Measurements from ENCODE around the gene C1orf210.

Gene C1orf210

DNA sequence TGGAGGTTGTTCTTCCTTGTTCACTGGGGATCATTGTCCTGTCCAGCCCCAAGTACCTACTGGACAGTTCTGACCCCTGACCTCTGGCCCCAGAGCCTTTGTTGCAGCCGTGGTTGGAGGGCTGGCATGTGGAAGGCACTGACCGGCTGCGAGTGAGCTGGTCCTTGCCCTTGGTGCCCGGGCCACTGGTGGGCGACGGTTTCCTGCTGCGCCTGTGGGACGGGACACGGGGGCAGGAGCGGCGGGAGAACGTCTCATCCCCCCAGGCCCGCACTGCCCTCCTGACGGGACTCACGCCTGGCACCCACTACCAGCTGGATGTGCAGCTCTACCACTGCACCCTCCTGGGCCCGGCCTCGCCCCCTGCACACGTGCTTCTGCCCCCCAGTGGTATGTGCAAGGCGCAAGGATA, 26.8 kb upstream of the C1orf210 start:
- DNase-seq (ENCODE audit: low read depth) = no peak
- TF ChIP-seq, protein P1, sequence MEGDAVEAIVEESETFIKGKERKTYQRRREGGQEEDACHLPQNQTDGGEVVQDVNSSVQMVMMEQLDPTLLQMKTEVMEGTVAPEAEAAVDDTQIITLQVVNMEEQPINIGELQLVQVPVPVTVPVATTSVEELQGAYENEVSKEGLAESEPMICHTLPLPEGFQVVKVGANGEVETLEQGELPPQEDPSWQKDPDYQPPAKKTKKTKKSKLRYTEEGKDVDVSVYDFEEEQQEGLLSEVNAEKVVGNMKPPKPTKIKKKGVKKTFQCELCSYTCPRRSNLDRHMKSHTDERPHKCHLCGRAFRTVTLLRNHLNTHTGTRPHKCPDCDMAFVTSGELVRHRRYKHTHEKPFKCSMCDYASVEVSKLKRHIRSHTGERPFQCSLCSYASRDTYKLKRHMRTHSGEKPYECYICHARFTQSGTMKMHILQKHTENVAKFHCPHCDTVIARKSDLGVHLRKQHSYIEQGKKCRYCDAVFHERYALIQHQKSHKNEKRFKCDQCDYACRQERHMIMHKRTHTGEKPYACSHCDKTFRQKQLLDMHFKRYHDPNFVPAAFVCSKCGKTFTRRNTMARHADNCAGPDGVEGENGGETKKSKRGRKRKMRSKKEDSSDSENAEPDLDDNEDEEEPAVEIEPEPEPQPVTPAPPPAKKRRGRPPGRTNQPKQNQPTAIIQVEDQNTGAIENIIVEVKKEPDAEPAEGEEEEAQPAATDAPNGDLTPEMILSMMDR (IDR thresholded peaks at IDR 0.05; ENCODE audit: control insufficient read depth, extremely low read depth, insufficient read depth) = no peak
- no peak overlapping the region for H3K4me3 ChIP-seq (ENCODE audit: low read depth, low read length)

DNA sequence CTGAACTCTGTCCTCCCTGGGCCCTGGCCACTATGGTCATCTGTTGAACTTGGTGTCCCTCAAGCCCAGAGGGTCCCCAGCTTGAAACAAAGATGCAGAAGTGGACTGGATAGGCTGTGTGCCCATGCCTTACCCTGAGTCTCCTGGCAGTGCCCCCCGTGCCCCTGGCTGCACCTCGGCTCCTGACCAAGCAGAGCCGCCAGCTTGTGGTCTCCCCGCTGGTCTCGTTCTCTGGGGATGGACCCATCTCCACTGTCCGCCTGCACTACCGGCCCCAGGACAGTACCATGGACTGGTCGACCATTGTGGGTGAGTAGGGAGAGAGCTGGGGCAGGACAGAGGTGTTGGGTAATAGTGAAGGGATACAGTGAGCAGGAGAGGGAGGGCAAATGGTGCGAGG, 26.1 kb upstream of the C1orf210 start:
- H3K4me3 ChIP-seq (ENCODE audit: low read depth, low read length) = no peak overlapping the region
- DNase-seq (ENCODE audit: low read depth) = no peak
- TF ChIP-seq, protein P1 (IDR thresholded peaks at IDR 0.05; ENCODE audit: control insufficient read depth, extremely low read depth, insufficient read depth) = no peak

DNA sequence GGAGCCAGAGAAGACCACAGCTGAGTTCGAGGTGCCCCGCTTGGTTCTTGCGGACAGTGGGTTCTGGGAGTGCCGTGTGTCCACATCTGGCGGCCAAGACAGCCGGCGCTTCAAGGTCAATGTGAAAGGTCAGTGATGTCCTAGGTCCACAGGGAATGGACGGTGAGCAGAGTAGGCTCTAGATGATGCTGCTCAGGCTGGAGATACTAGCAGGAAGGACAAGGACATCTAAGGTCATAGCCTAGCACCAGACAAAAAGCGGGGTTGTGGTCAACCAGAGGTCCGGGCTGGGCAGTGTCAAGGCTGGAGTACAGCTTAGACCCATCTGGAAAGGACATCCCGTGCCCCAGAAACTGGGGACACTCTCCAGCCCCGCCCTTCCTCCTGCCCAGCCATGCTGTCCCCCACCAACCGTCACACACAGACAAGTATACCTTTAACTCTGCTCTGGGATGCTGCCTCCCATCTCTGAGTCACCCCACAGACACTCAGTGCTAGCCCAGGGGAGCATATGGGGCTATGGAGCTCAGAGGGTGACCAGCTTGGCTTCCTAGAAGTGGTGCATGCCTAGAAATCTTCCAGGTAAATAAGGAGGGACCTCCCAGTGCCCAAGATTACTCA, 24.1 kb upstream of the C1orf210 start:
- TF ChIP-seq, protein P1 (IDR thresholded peaks at IDR 0.05; ENCODE audit: control insufficient read depth, extremely low read depth, insufficient read depth) = no peak
- H3K4me3 ChIP-seq (ENCODE audit: low read depth, low read length) = no peak overlapping the region
- DNase-seq (ENCODE audit: low read depth) = no peak

DNA sequence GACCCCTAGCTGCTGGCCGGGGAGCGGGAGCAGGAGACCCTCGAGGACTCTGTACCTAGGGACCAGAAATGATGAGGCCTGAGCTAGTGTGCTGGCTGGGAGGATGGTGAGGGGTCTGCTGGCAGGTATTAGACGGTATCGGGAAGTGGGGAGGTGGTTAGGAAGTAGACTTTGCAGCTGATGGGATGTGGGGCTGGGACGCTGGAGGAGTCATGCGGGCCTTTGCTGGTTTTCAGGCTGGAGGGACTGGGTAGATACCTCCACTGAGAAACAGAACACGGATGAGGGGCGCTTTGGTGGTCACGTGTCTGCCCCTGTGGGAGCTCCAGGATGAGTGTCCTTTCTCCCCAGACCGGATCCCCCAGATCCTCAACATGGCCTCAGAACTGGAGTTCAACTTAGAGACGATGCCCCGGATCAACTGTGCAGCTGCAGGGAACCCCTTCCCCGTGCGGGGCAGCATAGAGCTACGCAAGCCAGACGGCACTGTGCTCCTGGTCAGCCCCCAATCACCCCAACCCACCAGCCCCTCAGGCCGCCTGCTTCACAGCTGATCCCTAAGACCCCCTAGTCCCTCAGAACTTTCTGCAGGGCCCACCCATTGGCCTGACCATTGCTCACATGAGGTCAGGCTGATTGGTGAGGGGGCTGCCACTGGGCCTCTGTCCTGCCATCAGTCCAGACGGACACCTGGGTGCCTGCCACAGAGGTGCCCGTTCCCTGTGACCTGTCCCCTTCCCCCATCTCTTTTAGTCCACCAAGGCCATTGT, 23.4 kb upstream of the C1orf210 start:
- TF ChIP-seq, protein P1 (IDR thresholded peaks at IDR 0.05; ENCODE audit: control insufficient read depth, extremely low read depth, insufficient read depth) = no peak
- no peak overlapping the region for H3K4me3 ChIP-seq (ENCODE audit: low read depth, low read length)
- no peak for DNase-seq (ENCODE audit: low read depth)

DNA sequence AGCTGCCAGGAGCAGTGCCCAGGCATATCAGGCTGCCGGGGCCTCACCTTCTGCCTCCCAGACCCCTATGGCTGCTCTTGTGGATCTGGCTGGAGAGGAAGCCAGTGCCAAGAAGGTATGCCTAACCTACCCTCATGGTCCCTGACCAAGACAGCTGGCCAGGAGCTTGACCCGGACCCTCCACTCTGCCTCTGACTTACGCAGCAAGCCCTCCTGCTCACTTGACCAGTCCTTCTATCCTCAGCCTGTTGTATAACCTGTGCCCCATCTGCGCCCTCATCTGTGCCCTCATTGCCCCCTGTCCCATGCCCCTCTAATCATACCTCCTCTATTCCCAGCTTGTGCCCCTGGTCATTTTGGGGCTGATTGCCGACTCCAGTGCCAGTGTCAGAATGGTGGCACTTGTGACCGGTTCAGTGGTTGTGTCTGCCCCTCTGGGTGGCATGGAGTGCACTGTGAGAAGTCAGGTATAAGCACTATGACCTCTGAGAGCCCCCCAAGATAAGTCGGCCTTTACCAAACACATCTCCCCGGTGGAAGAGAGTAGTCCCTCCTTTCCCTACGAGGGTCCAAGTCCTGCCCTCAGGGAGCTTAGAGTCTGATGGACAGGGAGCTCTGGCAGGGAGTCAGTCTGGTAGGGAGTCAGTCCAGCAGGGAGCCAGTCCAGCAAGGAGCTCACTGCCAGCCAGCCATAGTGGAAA, 22.2 kb upstream of the C1orf210 start:
- TF ChIP-seq, protein P1 (IDR thresholded peaks at IDR 0.05; ENCODE audit: control insufficient read depth, extremely low read depth, insufficient read depth) = no peak
- no peak overlapping the region for H3K4me3 ChIP-seq (ENCODE audit: low read depth, low read length)
- no peak for DNase-seq (ENCODE audit: low read depth)

DNA sequence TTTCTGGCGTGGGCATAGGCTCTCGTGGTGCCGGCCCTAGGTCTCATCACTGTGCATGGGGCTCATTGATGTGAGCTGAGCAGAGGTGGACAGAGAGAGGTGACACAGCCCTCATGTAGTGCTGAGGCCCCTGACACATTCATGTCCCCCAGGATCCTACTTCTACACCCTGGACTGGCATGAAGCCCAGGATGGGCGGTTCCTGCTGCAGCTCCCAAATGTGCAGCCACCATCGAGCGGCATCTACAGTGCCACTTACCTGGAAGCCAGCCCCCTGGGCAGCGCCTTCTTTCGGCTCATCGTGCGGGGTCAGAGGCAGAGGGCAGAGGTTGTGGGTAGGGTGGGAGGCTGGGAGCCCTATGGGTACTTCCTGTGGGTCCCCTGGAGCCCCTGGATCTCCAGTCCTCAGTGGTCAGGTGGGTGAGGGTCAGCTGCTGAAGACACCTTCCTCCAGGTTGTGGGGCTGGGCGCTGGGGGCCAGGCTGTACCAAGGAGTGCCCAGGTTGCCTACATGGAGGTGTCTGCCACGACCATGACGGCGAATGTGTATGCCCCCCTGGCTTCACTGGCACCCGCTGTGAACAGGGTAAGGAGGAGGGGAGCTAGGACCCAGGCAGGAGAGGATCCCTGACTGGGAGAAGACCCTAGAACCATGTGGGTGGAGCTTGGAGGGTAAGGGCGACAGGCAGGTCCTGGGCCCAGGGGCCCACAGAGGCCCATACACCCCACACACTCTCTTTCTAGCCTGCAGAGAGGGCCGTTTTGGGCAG, 21.5 kb upstream of the C1orf210 start:
- H3K4me3 ChIP-seq (ENCODE audit: low read depth, low read length) = no peak overlapping the region
- TF ChIP-seq, protein P1 (IDR thresholded peaks at IDR 0.05; ENCODE audit: control insufficient read depth, extremely low read depth, insufficient read depth) = no peak
- no peak for DNase-seq (ENCODE audit: low read depth)
